GM15510 (cell line): ENCODE data around the gene ARHGAP26.

Experiments used
- POLR2A ChIP-seq: IDR thresholded peaks from 3 replicates; pipeline ENCODE4 v1.6.1; 2011; ENCODE audit warnings: borderline replicate concordance; ENCODE audit not compliant: insufficient read length; ENCODE audit errors: extremely low read depth

Gene ARHGAP26

DNA sequence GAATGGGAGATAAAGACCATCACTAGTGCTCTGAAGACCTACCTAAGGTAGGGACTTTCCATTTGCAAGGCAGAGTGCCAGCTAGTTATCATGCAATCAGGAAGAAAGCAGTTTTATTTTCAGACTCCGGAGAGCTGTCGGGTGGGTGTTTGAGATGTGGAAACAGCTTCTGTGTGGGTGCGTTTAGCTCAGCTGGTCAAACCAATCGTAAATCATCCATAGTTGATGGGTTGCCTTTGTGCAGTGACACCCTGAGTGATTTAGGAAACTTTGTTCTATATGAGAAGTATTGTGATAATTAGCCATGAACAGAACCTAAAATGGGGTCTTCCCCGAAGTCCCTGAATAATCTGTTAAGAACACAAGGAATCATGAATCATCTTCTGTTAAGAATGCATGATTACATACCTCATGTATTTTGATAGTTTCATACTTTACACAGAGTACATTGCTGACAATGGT lies 284.3 kb downstream of the ARHGAP26 start:
- TF ChIP-seq POLR2A, result no peak

DNA sequence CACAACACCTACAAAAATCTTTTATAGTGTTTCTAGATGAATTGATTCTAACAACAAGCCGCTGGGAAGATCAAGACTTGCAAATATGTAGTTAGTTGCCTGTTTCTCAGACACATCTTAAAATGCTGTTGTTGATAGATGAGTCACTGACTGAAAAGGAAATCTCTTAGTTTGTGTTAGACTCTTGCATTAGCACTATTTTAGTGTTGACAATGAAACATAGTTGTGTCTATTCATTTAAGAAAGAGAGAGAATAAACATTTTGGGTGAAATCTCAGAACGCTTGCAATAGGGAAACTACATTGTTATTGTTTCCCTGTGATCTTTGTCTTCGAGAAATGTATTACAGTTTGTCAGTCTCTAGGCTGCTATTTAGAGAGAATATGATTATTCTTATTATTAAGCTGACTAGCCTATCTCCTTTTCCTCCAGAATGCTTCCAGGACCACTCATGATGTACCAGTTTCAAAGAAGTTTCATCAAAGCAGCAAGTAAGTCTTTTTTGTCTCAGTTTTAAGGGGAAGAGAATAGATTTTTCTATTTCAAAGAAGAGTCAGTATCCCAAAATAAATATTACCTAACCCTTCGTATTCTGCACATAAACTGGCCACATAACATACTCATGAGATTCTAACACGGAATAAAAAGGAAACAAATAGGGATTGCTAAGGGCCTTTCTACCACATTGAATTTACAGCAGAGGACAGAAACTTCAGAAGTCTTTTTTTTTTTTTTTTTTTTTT lies 285.6 kb downstream of the ARHGAP26 start:
- TF ChIP-seq POLR2A, result no peak

DNA sequence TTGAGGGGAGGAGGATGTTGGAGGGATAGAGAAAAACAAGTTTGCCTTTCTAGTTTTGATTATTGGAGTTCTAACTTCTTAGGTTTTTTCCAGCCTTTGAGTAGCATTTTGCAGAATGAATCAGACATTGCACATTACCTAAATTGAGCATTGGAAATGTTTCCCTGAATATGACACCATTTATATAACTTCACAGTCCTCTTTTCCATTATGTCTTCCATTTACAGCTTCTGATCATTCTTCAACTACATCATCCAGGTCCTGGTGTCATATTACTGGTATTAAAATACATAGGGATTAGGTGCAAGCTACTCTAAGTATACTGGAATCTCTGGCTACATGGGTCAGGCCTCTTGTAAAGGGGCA lies 286.1 kb downstream of the ARHGAP26 start:
- TF ChIP-seq POLR2A, result no peak

DNA sequence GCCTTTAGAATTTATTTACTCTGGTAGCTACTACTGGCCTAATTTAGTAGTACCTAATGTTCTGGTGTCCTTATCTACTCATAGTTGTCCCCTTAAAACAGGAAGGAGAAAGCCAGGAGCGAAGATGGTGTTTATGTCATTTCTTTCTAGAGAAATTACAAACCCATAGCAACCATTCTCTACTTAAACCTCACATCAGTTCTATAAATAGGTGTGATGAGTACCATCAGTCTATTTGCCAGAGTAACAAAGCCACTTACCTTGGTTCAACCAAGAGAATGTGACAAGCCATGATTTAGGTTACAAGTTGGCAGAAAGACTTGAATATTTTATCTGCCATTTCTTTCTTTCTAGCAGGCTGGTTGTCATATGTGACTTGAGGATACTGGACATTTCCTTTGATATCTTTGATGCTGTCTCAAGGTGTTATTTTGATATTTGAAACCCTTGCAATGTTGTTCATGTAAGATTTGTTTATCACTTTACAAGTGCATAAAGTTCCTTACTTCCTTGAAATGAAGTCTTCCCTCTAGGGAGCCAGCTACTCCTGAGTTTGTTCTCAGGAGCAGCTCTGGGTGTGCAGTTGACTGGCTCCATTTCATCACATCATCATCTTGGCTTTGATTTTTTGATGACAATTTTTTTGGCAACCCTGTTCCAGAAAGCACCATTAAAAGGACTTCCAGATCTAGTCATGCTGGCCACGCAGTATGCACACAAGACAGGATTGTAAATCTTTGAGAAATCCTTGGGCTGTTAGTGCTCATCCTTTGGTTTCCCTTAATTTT lies 286.8 kb downstream of the ARHGAP26 start:
- no peak for TF ChIP-seq POLR2A

DNA sequence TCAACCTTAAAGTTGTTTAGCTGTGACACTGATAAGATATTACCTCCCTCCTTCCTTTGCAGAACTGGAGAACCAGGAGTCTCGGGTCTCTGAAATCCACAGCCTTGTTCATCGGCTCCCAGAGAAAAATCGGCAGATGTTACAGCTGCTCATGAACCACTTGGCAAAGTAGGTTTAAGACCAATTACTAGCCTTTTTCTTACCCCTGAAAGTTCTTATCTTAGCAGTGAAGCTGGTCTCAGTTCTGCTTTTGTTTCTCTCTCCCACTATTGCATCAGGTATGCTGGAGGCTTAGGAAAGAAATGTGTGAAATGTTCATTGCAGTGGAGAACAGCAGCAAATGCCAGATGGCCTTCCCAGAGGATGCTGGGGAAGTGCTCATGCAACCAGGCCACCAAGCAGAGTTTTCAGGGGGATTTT lies 287.4 kb downstream of the ARHGAP26 start:
- no peak for TF ChIP-seq POLR2A

GRCh38 chr5:143059355-143059754 lies 289.2 kb downstream of the ARHGAP26 start:
- no peak for TF ChIP-seq POLR2A

DNA sequence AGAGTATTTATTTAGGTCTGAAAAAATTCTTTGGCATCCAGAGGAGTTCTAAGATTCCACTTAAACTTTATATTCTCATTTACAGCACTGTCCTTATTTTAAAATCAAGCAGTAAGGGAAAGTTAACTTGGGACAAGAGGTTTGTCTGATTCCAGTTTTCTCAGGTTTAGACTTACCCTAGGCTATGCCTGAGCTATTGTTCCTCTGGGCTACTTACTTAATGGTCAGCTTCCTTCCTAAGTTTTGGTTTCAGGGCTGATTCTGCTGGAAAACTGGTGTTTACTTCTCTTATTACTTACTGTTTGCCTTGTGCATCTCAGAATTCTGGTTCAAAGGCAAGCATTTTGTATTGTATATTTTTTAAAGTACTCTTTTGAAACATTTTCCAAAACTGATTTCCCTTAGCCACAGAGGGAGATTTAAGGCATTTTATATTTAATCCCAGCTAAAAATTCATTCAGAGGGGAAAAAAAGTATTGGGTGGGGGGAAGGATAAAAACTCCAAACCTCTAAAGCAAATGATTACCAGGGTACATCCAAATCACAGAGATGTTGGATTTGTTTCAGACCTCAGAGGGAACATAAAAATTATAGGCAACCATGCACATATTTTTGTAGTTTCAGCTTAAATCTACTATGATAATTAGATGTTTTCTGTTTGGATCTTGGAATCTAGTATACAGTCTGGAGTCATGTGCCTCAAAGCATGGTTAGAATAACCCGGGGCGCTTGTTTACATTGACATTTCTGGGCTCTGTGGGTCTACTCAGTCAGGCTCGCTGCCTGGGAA lies 290.0 kb downstream of the ARHGAP26 start:
- no peak for TF ChIP-seq POLR2A

GRCh38 chr5:143061161-143061945 lies 291.2 kb downstream of the ARHGAP26 start:
- TF ChIP-seq POLR2A, result no peak

- no peak for TF ChIP-seq POLR2A
Measured at GRCh38 chr5:143062379-143062778, 292.2 kb downstream of the ARHGAP26 start.

GRCh38 chr5:143063175-143063970 lies 293.2 kb downstream of the ARHGAP26 start:
- no peak for TF ChIP-seq POLR2A

GRCh38 chr5:143064218-143064641 lies 294.1 kb downstream of the ARHGAP26 start:
- no peak for TF ChIP-seq POLR2A

GRCh38 chr5:143064676-143065075 lies 294.5 kb downstream of the ARHGAP26 start:
- TF ChIP-seq POLR2A, result no peak

- TF ChIP-seq POLR2A, result no peak
Measured at GRCh38 chr5:143065185-143065965, 295.2 kb downstream of the ARHGAP26 start.

GRCh38 chr5:143065996-143066522 lies 295.9 kb downstream of the ARHGAP26 start:
- TF ChIP-seq POLR2A, result no peak
